H1 (cell line): ENCODE data around the gene CUBN. TPM values are rescaled to one million over a fixed set of nuclear protein-coding genes. Genes with fewer than 3 reads are reported as not detected.

ENCODE experiments used
- CBX8 ChIP-seq: fragments of 300-800, 300-1000 bp; sonication (generic); IDR thresholded peaks from 2 replicates; pipeline ENCODE4 v1.7.1; 2016; ENCODE audit warnings: low read depth, low read length, borderline replicate concordance
- JUND ChIP-seq: IDR thresholded peaks from 2 replicates; pipeline ENCODE4 v1.6.1; 2011; ENCODE audit warnings: mild to moderate bottlenecking, improper control_type of control experiment, low read length
- KDM4A ChIP-seq: IDR thresholded peaks from one replicate; pipeline ENCODE4 v1.7.1; 2012; ENCODE audit warnings: low read depth, mild to moderate bottlenecking, moderate library complexity, low read length, inconsistent platforms; ENCODE audit not compliant: severe bottlenecking
- NANOG ChIP-seq: IDR thresholded peaks from 2 replicates; pipeline ENCODE4 v1.6.1; 2011; ENCODE audit warnings: low read length, low read depth, mild to moderate bottlenecking, inconsistent platforms; ENCODE audit not compliant: insufficient read depth, poor library complexity, severe bottlenecking
- RAD21 ChIP-seq, 2 experiments: IDR thresholded peaks in 1 of 2; conservative IDR thresholded peaks in 1 of 2; 2 replicates each; pipeline ENCODE4 v1.6.1; 2011; ENCODE audit warnings: low read depth in 2 of 2, low read length in 2 of 2, improper control_type of control experiment in 1 of 2, inconsistent platforms in 1 of 2, mild to moderate bottlenecking in 1 of 2, moderate library complexity in 1 of 2
- RBBP5 ChIP-seq: IDR thresholded peaks from 2 replicates; pipeline ENCODE4 v1.7.1; 2012; ENCODE audit warnings: low read depth, mild to moderate bottlenecking, inconsistent platforms, low read length, moderate library complexity, borderline replicate concordance
- SAP30 ChIP-seq: fragments of 300-600 bp; sonication (generic); IDR thresholded peaks from 2 replicates; pipeline ENCODE4 v1.7.1; 2012; ENCODE audit warnings: low read length, moderate library complexity, mild to moderate bottlenecking, inconsistent platforms; ENCODE audit not compliant: insufficient read depth, insufficient replicate concordance
- SIN3A ChIP-seq, 2 experiments: IDR thresholded peaks in 1 of 2; conservative IDR thresholded peaks in 1 of 2; 2 replicates each; pipeline ENCODE4 v1.6.1; 2011 to 2012; ENCODE audit warnings: low read length in 2 of 2, improper control_type of control experiment in 1 of 2, low read depth in 1 of 2, mild to moderate bottlenecking in 1 of 2
- YY1 ChIP-seq: IDR thresholded peaks from 2 replicates; pipeline ENCODE4 v1.6.1; 2011; ENCODE audit warnings: low read depth, mild to moderate bottlenecking, low read length
- polyA plus RNA-seq, 7 experiments: library from polyadenylated mRNA; depleted of rRNA in 3 of 7; stranded (reverse) in 5 of 7; unstranded in 2 of 7; fragments of >200 nt in 5 of 7; fragments of 200-250 nt in 2 of 7; gene quantifications; 1 replicate in 5 of 7; 2 replicates in 1 of 7; 4 replicates in 1 of 7; pipeline versions ENCODE4 v1.2.1 to v1.2.3, GENCODE V29; 2011 to 2013; ENCODE audit warnings: missing spikeins in 2 of 7, mixed read lengths in 2 of 7
- total RNA-seq: library from RNA; stranded (reverse); fragmentation: NEBNext Ultra II Directional; extraction: Animal tissue kit (Norgen Biotek cat#: 25700); gene quantifications from 2 replicates; pipeline ENCODE4 v1.2.1, GENCODE V29; 2021
- TF ChIP-seq, protein P1 (sequence below): IDR thresholded peaks from 2 replicates; pipeline ENCODE4 v1.6.1; 2012; ENCODE audit warnings: inconsistent platforms

CUBN gene
- total and polyA plus RNA-seq, 2 of the 8 experiments (the other 6 are each of a cell fraction or from before 2014, with no cell fraction given) = 0.04 to 0.08 TPM

DNA sequence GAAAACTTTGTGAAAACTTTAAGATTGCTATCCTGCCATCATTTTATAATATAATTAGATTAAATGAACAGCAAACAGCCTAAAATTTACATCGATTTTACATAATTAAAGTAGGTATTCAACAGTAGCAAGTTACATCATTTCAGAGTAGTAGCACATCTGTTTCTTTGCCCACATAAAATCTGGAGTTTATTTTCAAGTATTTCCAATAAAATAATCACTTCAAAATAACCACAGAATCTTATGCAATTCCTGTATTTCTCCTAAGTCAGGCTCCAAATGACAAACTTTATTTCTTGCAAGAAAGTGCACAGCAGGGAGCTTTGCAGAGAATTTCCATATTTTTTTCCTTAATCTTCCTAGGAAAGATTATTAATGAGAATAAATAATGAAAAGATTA is 82.6 kb downstream of the CUBN start (continued):
- TF ChIP-seq KDM4A (no peak), SIN3A (conservative IDR thresholded peaks at IDR 0.05 in 1 of 2, IDR thresholded peaks at IDR 0.05 in 1 of 2; ENCODE audit: low read depth in 1 of 2, low read length in 2 of 2) (no peak), RBBP5 (no peak), CBX8 (no peak), YY1 (no peak), JUND (no peak), NANOG (no peak), RAD21 (IDR thresholded peaks at IDR 0.05 in 1 of 2, conservative IDR thresholded peaks at IDR 0.05 in 1 of 2; ENCODE audit: low read depth in 2 of 2, low read length in 2 of 2) (no peak), SAP30 (no peak)
- TF ChIP-seq, protein P1, sequence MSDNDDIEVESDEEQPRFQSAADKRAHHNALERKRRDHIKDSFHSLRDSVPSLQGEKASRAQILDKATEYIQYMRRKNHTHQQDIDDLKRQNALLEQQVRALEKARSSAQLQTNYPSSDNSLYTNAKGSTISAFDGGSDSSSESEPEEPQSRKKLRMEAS = no peak
